Activated CD4-positive, alpha-beta T cell treated with anti-CD3 and anti-CD28 coated beads for 36 hours (primary cell): ENCODE data around the gene RFK. TPM values are rescaled to one million over a fixed set of nuclear protein-coding genes. Genes with fewer than 3 reads are reported as not detected.
A peak's percentile ranks its signal among the peaks of the same experiment; 100 is the strongest.
"Not testable (repeated sequence)": the region's sequence is repeated elsewhere in the genome, so short reads cannot be mapped to it uniquely, and the experiment has no call there.

Source experiments
- ATAC-seq: fragments of 200-7000 bp; cut with Tn5 transposase; one replicate; pipeline ENCODE4 v1.10.0; 2021; ENCODE audit warnings: mild to moderate bottlenecking, moderate library complexity
- CTCF ChIA-PET: fragments of 350-600 bp; sonication (Branson Sonifier 250); formaldehyde crosslinking; loops from one replicate; lab custom pipeline; 2021; ENCODE audit warnings: antibody characterized with exemption; lab: Charles Lee
- POLR2A ChIA-PET: fragments of 350-600 bp; sonication (Branson Sonifier 250); formaldehyde crosslinking; loops from one replicate; lab custom pipeline; 2021; ENCODE audit warnings: antibody characterized with exemption, inconsistent platforms; lab: Charles Lee
- DNase-seq: peaks from one replicate; pipeline ENCODE4 v3.0.0-alpha.2; 2020
- H3K27ac Mint-ChIP-seq: one replicate; pipeline ENCODE4 v1.8.0; 2021; ENCODE audit warnings: mixed read lengths
- H3K27me3 Mint-ChIP-seq: one replicate; pipeline ENCODE4 v1.8.0; 2021; ENCODE audit warnings: mixed read lengths
- H3K36me3 Mint-ChIP-seq: one replicate; pipeline ENCODE4 v1.8.0; 2021; ENCODE audit warnings: low read depth, mixed read lengths
- H3K4me1 Mint-ChIP-seq: one replicate; pipeline ENCODE4 v1.8.0; 2021; ENCODE audit warnings: mixed read lengths
- H3K4me3 Mint-ChIP-seq: one replicate; pipeline ENCODE4 v1.8.0; 2021; ENCODE audit warnings: mild to moderate bottlenecking, moderate library complexity, mixed read lengths
- H3K9me3 Mint-ChIP-seq: one replicate; pipeline ENCODE4 v1.8.0; 2021; ENCODE audit warnings: low read depth, mixed read lengths
- intact Hi-C, 2 experiments: fragments of 100-400 bp; cut with DNase I in 1 of 2; cut with micrococcal nuclease in 1 of 2; formaldehyde crosslinking; loops; one replicate each; pipeline versions ENCODE4 v1.14.2 to v1.15.1; 2022 to 2024; cut with DNase I, micrococcal nuclease
- total RNA-seq, 2 experiments: library from RNA; stranded (reverse); gene quantifications; one replicate each; pipeline ENCODE4 v1.2.3, GENCODE V29; 2021

The RFK gene
- total RNA-seq, result 1 to 10 TPM; 7.0 to 8.3 TPM

GRCh38 chr9:76394195-76394959, at the start of gene RFK:
TSS of gene RFK (minus strand) at chr9:76394426. CDS start at chr9:76394171, 255 bp downstream.
- peaks cover 26% of the 10 kb centered on the region for H3K4me1 Mint-ChIP-seq
- no peaks in the 10 kb centered on the region for H3K27me3 Mint-ChIP-seq
- CTCF ChIA-PET, result interaction anchor here (0.7 to 2.4 kb wide), 17 partner anchors 17 to 1373 kb away, joined by 3 to 10 read pairs (median 4); partner anchors contain the start of gene GCNT1
- peaks cover 6% of the 10 kb centered on the region for H3K9me3 Mint-ChIP-seq
- H3K27ac Mint-ChIP-seq, result peak within 1 kb of the TSS; percentile 95
- peaks cover 21% of the 10 kb centered on the region for H3K36me3 Mint-ChIP-seq
- H3K4me3 Mint-ChIP-seq, result peak within 1 kb of the TSS; percentile 85
- DNase-seq (peak; percentile 96), ATAC-seq (peak; percentile 89)
- POLR2A ChIA-PET, result interaction anchor here (0.7 to 1.5 kb wide), 10 partner anchors 9 to 1306 kb away, joined by 3 to 8 read pairs (median 4); partner anchors contain the start of genes GCNT1, NMRK1 and OSTF1
- intact Hi-C loops, result loop anchor here (1.0 to 10.0 kb wide), 15 partner anchors 9 to 1440 kb away; partner anchors contain the start of genes GCNT1 (in 2 of the 2), VPS13A (in 2 of the 2), C9orf40 (in 1 of the 2) and CARNMT1 (in 1 of the 2)

- H3K4me3 Mint-ChIP-seq, result peak overlapping the region; percentile 80
These were observed 49.7 kb upstream of the RFK start for GRCh38 chr9:76443887-76444286.

GRCh38 chr9:76441551-76442322, 47.5 kb upstream of the RFK start:
- peak; percentile 83 for ATAC-seq
- peak; percentile 70 for DNase-seq
- Mint-ChIP-seq H3K27me3 (peaks cover 5% of the 10 kb centered on the region), H3K36me3 (peaks cover 3% of the 10 kb centered on the region), H3K27ac (peak overlapping the region; percentile 96), H3K9me3 (no peaks in the 10 kb centered on the region), H3K4me1 (peaks cover 51% of the 10 kb centered on the region), H3K4me3 (peak overlapping the region; percentile 80)
- CTCF ChIA-PET, result interaction anchor here (0.6 to 2.6 kb wide), 10 partner anchors 12 to 275 kb away, joined by 3 to 12 read pairs (median 3); partner anchors contain the start of gene GCNT1
- POLR2A ChIA-PET, result interaction anchor here (0.6 to 0.9 kb wide), 2 partner anchors 47 to 1315 kb away, joined by 3 read pairs; no protein-coding TSS in a partner anchor
- intact Hi-C loops, result loop anchor here (2.0 to 10.0 kb wide), 5 partner anchors 17 to 573 kb away; partner anchors contain the start of genes FOXB2 (in 1 of the 2), GCNT1 (in 1 of the 2) and RFK (in 1 of the 2)

More at GRCh38 chr9:76443887-76444286, 49.7 kb upstream of the RFK start:
- peaks cover 3% of the 10 kb centered on the region for H3K36me3 Mint-ChIP-seq
- no peak for DNase-seq
- peaks cover 38% of the 10 kb centered on the region for H3K4me1 Mint-ChIP-seq
- ChIA-PET POLR2A (no interaction called here), CTCF (interaction anchor here (0.7 to 1.8 kb wide), 4 partner anchors 19 to 266 kb away, joined by 3 to 6 read pairs (median 4); no protein-coding TSS in a partner anchor)
- no peaks in the 10 kb centered on the region for H3K9me3 Mint-ChIP-seq
- ATAC-seq, result no peak
- intact Hi-C loops, result loop anchor here (2.0 to 10.0 kb wide), 4 partner anchors 15 to 571 kb away; partner anchors contain the start of genes FOXB2 (in 1 of the 2) and GCNT1 (in 1 of the 2)
- peaks cover 5% of the 10 kb centered on the region for H3K27me3 Mint-ChIP-seq
- H3K27ac Mint-ChIP-seq, result no peak overlapping the region

GRCh38 chr9:76438841-76439588, 44.8 kb upstream of the RFK start:
- ChIA-PET POLR2A (interaction anchor here (1.0 to 1.6 kb wide), 3 partner anchors 10 to 15 kb away, joined by 6 to 8 read pairs (median 6); no protein-coding TSS in a partner anchor), CTCF (interaction anchor here (1.1 to 1.9 kb wide), 6 partner anchors 12 to 219 kb away, joined by 3 to 8 read pairs (median 5); partner anchors contain the start of gene RFK)
- Mint-ChIP-seq H3K36me3 (peaks cover 3% of the 10 kb centered on the region), H3K4me3 (no peak overlapping the region), H3K9me3 (no peaks in the 10 kb centered on the region), H3K27me3 (peaks cover 5% of the 10 kb centered on the region), H3K4me1 (peaks cover 52% of the 10 kb centered on the region), H3K27ac (peak overlapping the region; percentile 70)
- peak; percentile 48 for DNase-seq
- ATAC-seq, result peak; percentile 66
- intact Hi-C loops, result loop anchor here (1.0 to 5.0 kb wide), 4 partner anchors 15 to 123 kb away; partner anchors contain the start of gene RFK (in 1 of the 2)

- H3K36me3 Mint-ChIP-seq, DNase-seq, ATAC-seq, CTCF ChIA-PET, H3K9me3 Mint-ChIP-seq, H3K4me3 Mint-ChIP-seq, POLR2A ChIA-PET, H3K27me3 Mint-ChIP-seq: not testable (repeated sequence)
- Mint-ChIP-seq H3K27ac (peak overlapping the region; percentile 57), H3K4me1 (peaks cover 56% of the 10 kb centered on the region)
- intact Hi-C loops, result loop anchor here in 1 of 2 experiments (5.0 kb wide), 1 partner anchor 125 kb away; no protein-coding TSS in a partner anchor
These were observed 42.9 kb upstream of the RFK start for GRCh38 chr9:76437017-76437699.

- H3K27me3 Mint-ChIP-seq, H3K27ac Mint-ChIP-seq, DNase-seq, H3K36me3 Mint-ChIP-seq, POLR2A ChIA-PET, H3K9me3 Mint-ChIP-seq, H3K4me3 Mint-ChIP-seq, ATAC-seq: not testable (repeated sequence)
- CTCF ChIA-PET, result interaction anchor here (0.6 kb wide), 1 partner anchor 25 kb away, joined by 4 read pairs; no protein-coding TSS in a partner anchor
- peaks cover 36% of the 10 kb centered on the region for H3K4me1 Mint-ChIP-seq
- intact Hi-C loops, result loop anchor here in 1 of 2 experiments (5.0 kb wide), 1 partner anchor 127 kb away; no protein-coding TSS in a partner anchor
These were observed 40.7 kb upstream of the RFK start for GRCh38 chr9:76434897-76435296.

- peak; percentile 66 for ATAC-seq
- DNase-seq, result no peak
- no peak overlapping the region for H3K4me3 Mint-ChIP-seq
- H3K36me3 Mint-ChIP-seq, result no peaks in the 10 kb centered on the region
- CTCF ChIA-PET, result interaction anchor here (0.6 to 1.2 kb wide), 6 partner anchors 10 to 270 kb away, joined by 3 to 4 read pairs (median 3); no protein-coding TSS in a partner anchor
- H3K27me3 Mint-ChIP-seq, result peaks cover 7% of the 10 kb centered on the region
- peaks cover 28% of the 10 kb centered on the region for H3K4me1 Mint-ChIP-seq
- POLR2A ChIA-PET, result no interaction called here
- intact Hi-C loops, result no loop called here
- no peaks in the 10 kb centered on the region for H3K9me3 Mint-ChIP-seq
- peak overlapping the region; percentile 37 for H3K27ac Mint-ChIP-seq
These were observed 39.6 kb upstream of the RFK start for GRCh38 chr9:76433836-76434235.

GRCh38 chr9:76433406-76433805, 39.2 kb upstream of the RFK start:
- Mint-ChIP-seq H3K27ac (peak overlapping the region; percentile 37), H3K27me3 (peaks cover 7% of the 10 kb centered on the region), H3K36me3 (no peaks in the 10 kb centered on the region), H3K4me3 (no peak overlapping the region), H3K9me3 (no peaks in the 10 kb centered on the region), H3K4me1 (peaks cover 23% of the 10 kb centered on the region)
- peak; percentile 35 for ATAC-seq
- DNase-seq, result no peak
- ChIA-PET POLR2A (no interaction called here), CTCF (interaction anchor here (0.7 to 1.2 kb wide), 5 partner anchors 9 to 270 kb away, joined by 3 to 4 read pairs (median 3); no protein-coding TSS in a partner anchor)
- intact Hi-C loops, result no loop called here

- H3K9me3 Mint-ChIP-seq, result no peaks in the 10 kb centered on the region
- H3K4me1 Mint-ChIP-seq, result peaks cover 20% of the 10 kb centered on the region
- intact Hi-C loops, result no loop called here
- DNase-seq (no peak), ATAC-seq (no peak)
- ChIA-PET POLR2A (no interaction called here), CTCF (no interaction called here)
- no peak overlapping the region for H3K27ac Mint-ChIP-seq
- no peak overlapping the region for H3K4me3 Mint-ChIP-seq
- H3K36me3 Mint-ChIP-seq, result no peaks in the 10 kb centered on the region
- peaks cover 7% of the 10 kb centered on the region for H3K27me3 Mint-ChIP-seq
These were observed 37.4 kb upstream of the RFK start for GRCh38 chr9:76431601-76432000.
